OCI-LY7 (cell line): ENCODE measurements around the gene CLIC4.

Source experiments
- EZH2phosphoT487 ChIP-seq: fragments of 200-600 bp; sonication (generic); IDR thresholded peaks from 2 replicates; pipeline ENCODE4 v1.6.1; 2018; ENCODE audit warnings: low read depth, borderline replicate concordance, mild to moderate bottlenecking, mixed run types, antibody characterized with exemption, low read length, moderate library complexity, mixed read lengths
- TF ChIP-seq, protein P1 (sequence below): fragments of 200-600 bp; sonication (generic); conservative IDR thresholded peaks from 2 replicates; pipeline ENCODE4 v1.5.1; 2014; ENCODE audit warnings: mild to moderate bottlenecking, antibody characterized with exemption, low read length, moderate library complexity, mixed read lengths

GRCh38 chr1:24768873-24769605 lies 23.8 kb downstream of the CLIC4 start:
- TF ChIP-seq, protein P1, sequence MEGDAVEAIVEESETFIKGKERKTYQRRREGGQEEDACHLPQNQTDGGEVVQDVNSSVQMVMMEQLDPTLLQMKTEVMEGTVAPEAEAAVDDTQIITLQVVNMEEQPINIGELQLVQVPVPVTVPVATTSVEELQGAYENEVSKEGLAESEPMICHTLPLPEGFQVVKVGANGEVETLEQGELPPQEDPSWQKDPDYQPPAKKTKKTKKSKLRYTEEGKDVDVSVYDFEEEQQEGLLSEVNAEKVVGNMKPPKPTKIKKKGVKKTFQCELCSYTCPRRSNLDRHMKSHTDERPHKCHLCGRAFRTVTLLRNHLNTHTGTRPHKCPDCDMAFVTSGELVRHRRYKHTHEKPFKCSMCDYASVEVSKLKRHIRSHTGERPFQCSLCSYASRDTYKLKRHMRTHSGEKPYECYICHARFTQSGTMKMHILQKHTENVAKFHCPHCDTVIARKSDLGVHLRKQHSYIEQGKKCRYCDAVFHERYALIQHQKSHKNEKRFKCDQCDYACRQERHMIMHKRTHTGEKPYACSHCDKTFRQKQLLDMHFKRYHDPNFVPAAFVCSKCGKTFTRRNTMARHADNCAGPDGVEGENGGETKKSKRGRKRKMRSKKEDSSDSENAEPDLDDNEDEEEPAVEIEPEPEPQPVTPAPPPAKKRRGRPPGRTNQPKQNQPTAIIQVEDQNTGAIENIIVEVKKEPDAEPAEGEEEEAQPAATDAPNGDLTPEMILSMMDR: no peak
- TF ChIP-seq EZH2phosphoT487: no peak
